Subcutaneous adipose tissue (tissue), 4 donors: ENCODE data around the gene ARHGEF17. TPM values are rescaled to one million over a fixed set of nuclear protein-coding genes. Genes with fewer than 3 reads are reported as not detected.

Experiments
- total RNA-seq, 4 donors: library from RNA; depleted of rRNA; stranded (reverse); fragments of >200 nt; gene quantifications; one replicate each; pipeline ENCODE4 v1.1.0, GENCODE V29; 2016
- TF ChIP-seq, protein P1 (sequence below): fragments of 450-650 bp; IDR thresholded peaks from one replicate; pipeline ENCODE4 v1.5.1; 2016; ENCODE audit warnings: low read depth, mild to moderate bottlenecking, control low read depth, antibody characterized with exemption, moderate library complexity

Gene ARHGEF17
- total RNA-seq, 4 donors from 2014 or later, result 13.1 to 95.1 (median 28.3) TPM

DNA sequence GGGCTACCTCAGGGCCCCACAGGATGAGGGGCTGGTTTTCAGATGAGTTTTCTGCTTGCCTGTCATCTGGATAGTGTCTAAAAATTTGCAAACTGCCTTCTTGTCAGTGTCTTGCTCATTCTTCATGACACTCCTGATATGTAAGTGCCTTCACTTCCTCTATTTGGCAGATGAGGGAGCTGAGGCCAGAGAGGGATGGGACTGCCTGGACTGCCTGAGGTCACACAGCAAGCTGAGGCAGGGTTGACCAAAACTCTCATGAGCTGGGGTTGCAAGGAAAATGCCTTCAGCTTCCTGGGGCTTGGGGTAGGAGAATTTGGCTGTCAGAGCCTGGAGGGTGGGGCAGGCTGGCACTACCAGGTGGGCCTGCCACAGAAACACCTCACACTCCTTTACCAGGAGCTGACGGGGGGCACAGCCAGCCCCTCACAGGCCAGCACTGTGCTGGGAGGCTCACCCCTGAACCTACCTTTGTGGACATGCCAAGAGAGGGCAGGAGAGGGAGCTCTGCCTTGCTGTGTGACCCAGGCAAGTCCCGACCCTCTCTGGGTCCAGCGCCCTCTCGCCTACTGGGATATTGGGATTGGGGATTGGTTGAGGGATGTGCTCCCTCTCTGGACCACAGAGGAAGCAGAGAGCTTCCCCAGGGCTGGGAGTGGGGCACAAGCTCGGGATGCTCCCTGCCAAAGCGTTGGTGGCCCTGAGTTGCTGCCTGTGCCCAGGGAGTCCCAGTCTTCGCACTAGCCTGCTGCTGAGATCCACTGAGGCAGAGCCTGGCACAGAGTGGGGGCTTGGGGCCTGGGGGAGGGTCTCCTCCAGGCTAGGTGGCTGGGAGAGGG lies 37.8 kb upstream of the ARHGEF17 start:
- TF ChIP-seq, protein P1, sequence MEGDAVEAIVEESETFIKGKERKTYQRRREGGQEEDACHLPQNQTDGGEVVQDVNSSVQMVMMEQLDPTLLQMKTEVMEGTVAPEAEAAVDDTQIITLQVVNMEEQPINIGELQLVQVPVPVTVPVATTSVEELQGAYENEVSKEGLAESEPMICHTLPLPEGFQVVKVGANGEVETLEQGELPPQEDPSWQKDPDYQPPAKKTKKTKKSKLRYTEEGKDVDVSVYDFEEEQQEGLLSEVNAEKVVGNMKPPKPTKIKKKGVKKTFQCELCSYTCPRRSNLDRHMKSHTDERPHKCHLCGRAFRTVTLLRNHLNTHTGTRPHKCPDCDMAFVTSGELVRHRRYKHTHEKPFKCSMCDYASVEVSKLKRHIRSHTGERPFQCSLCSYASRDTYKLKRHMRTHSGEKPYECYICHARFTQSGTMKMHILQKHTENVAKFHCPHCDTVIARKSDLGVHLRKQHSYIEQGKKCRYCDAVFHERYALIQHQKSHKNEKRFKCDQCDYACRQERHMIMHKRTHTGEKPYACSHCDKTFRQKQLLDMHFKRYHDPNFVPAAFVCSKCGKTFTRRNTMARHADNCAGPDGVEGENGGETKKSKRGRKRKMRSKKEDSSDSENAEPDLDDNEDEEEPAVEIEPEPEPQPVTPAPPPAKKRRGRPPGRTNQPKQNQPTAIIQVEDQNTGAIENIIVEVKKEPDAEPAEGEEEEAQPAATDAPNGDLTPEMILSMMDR, result no peak

DNA sequence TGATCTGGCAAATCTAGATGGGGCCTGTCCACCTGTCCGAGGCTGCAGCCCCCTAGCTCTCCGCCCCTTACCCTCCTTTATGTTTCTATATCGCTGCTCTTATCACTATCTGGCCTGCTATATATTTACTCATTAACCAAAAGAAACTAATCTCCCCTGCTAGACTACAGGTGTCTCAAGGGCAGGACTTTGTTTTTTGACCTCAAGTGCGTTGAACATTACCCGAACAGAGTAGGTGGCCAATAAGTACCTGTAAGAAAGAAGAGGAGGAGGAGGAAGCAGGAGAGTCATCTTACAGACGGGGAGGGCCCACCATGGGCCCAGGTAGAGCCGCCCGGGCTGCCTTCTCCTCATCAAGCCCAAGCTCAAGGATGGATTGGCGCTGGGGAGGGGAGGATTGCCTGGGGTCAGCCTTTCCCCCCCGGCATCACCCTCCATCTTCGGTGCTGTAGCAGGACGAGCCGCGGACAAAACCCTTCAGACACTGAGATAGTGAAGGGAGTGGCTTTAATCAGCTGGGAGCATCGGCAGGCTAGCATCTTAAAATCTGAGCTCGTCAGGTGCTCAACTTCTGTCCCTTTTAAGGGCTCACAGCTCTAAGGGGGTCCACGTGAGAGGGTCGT lies 37.1 kb upstream of the ARHGEF17 start:
- TF ChIP-seq, protein P1, result no peak

DNA sequence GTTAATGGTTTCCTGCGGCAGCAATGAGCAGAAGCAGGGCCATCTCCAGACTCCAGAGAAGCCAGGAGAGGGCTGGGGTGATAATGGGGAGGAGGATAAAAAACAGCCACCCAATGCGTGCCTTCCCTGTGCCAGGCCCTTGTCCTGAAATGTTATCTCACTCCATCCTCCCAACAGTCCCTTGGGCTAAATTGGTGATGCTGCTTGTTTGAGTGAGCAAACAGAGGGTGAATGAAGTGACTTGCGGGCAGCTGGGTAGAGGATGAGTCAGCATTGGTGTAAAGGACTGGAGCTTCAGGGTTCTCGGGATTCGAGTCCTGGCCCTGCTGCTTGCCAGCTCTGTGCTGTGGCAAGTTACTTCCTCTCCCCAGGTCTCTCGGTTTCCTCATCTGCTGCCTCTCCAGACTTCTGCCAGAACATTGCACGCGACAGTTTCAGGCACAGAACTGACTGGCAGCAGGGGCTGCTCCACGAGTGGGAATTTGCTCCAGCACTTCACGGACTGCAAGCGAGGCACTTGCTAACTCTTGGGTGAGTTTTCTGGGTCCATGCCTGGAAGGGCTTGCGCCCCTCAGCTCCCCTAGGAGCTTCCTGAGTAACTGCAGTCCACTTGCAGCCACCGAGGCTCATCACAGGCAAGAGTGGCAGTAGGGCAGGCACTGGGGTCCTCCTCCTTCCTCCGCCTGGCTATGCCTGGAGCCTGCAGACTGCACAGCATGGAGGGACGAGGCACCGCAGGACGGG lies 36.0 kb upstream of the ARHGEF17 start, which contains the start of gene P2RY6:
P2RY6 (plus strand) TSS at position 403 of the 744 bp plus-strand sequence. CDS start 24,181 bp downstream, outside the sequence.
- TF ChIP-seq, protein P1, result no peak

DNA sequence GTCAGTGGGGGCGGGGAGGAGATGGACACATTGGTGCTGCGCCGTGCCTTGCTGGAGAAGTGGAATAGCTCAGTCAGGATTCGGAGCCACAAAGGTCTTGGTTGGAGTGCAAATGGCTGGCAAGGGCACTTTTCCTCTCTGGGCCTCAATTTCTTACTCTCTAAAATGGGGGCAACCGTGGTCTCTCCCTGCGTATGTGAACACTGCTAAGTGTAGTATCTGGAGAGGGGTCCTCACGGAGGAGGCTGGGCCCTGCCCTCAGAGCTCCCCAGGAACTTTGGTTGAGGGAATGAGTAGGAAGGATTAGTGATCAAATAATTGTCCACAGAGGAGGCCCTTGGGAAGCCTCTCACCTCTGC lies 35.4 kb upstream of the ARHGEF17 start:
- TF ChIP-seq, protein P1, result no peak

DNA sequence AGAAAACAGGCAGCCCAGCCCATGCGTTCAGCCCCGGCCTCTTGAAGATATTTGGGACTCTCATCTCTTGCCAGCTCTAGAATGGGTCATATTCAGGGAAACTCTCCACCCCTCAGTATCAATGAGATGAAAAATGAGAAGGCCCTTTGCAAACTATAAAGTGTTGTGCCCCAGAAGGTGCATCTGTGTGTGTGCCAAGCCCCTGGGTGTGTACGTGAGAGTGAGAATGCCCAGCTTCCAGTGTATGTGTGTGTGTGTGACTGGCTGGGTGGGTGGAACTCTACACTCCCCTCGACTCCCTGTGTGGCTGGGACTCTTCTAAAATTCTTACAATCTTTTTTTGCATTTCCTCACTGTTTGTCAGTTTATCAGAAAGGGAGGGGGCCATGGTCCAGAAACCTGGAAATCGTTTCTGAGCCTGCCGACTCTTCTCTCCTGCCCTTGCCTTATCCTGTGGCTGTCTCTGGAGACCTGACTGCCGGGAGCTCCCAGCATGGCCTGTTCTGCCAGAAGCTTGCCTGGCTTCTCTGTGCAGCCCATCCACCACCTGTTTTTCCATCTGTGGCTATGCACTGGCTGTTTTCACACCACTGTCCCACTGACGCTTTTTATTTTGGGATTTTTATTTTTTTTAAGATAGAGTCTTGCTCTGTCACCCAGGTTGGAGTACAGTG lies 34.7 kb upstream of the ARHGEF17 start:
- TF ChIP-seq, protein P1, result no peak

DNA sequence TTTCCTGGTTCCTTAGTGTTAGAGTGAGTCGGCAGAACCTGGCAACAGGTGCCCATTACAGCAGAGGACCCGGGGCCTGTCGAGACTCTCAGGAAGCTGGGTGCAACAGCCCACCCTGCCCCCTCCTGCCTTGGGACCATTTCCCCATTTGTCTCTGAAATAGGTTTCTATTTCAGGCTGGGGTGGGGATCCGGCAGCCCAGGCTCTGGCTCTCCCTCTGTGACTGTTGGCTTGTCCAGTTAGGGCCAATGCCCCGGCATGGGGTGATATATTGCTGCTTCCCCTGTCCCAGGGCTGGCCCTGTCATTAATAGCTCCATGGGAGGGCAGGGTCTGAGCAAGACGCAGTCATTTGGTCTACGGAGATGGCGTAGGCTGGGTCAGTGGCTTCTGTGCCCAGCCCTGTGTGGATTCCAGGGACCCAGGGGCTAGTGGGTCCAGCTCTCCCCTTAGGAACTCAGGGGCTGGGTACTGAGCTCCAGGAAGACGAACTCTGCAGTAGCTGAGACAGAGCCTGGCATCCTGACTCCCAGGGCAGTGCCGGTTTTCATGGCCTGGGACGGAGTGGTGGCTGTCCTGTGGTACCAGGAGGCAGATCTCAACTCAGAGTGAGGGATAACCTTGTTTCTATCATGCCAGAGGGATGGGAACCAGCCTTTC lies 33.2 kb upstream of the ARHGEF17 start:
- TF ChIP-seq, protein P1, result no peak
